Activated gamma-delta T cell treated with Interleukin-2 at 50 U/mL for 16 hours (primary cell): ENCODE measurements around the gene PNMA6E.
"Not testable (repeated sequence)": the region's sequence is repeated elsewhere in the genome, so short reads cannot be mapped to it uniquely, and the experiment has no call there.

Experiments used
- DNase-seq: peaks from one replicate; pipeline ENCODE4 v3.0.0-alpha.2; 2020

The PNMA6E gene

DNA sequence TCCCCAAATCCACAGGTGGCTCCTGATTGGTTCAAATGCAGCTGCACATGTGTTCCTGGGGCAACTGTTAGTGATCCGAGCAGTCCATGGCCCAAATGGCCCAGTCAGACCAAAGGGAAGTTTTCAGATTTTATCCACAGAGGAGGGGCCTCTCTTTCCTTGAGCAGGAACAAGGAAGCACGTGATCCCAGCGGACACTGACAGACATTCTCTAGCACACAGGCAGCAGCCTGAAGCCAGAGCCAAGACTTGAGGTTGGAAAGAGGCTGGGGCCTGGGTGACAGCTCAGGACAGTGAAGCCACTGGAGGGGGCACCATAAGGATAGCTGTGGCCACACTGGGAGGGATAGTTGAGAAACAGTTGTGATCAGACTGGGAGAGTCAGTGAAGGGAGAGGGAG is 6.6 kb upstream of the PNMA6E start:
- no peak for DNase-seq

DNA sequence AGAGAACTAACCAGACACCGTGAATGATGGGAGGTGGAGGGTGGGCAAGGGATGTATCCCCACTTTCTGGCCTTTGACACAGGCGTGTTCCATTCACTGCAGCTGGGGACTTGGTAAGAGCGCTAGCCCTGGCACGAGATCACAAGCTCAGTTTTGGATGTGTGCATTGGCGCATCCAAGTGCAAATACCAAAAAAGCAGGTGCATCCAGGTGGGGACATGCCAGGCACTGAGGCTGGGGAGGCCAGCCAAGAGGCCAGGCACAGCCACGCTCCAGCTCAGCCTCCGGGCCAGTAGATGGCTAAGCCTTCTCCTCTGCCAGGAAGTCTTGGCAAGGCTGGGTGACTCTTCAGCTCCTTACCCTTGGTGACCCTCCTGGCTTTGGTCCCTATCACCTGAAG is 5.8 kb upstream of the PNMA6E start:
- DNase-seq: no peak

DNA sequence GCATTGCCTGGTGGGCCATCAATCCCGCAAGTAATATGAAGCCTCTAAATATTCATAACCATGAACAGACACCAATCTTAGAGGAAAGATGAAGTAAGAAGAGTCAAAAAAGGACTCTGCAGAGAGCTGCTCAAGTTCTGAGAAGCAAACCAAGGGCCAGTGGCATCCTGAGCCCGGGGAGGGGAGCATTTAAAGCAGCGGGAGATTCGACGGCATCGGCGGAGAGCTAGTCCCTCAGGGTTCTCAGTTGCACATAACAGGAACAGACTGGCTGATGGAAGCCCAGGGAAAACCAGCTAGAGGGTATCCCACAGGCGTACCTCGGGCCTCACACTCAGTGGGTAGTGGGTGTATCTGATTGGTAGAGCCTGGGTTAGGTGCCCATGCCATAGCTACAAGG is 4.9 kb upstream of the PNMA6E start:
- DNase-seq: no peak

DNA sequence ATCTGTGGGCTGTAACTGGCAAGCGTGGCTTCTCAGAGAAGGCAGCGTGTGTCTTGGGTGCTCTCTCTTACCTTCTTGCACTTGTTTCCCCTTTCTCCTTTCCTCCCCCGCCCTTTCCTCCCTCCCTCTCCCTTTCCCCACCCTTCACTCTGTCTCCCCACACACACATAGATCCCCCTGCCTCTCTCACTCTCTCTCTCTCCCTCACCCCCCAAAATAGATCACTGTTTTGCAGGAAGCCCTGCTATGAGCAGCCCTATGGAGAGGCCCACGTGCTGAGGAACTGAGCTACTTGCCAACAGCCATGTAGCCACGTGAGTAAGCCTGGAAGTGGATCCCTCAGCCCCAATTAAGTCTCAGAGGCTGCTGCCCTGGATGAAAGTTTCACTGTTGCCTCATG is 4.3 kb upstream of the PNMA6E start:
- DNase-seq: no peak

DNA sequence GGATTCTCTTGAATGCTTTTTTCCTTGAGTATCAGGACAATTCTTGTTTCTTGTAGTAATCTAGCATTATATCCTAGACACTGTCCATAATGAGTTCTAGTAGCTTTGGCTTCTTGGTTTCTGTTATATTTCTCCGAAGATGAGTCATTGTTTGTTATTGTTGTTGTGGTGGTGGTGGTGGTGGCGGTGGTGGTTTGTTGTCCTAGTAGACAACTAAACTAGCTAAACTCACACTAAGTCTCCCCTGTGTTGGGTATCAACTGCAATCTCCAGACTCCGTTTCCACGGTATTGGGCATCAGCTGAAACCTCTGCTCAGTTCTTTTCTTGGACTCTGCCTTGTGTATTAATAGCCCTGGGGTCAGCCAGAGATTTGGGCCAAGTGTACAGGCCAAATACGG is 3.2 kb upstream of the PNMA6E start:
- DNase-seq: not testable (repeated sequence)

DNA sequence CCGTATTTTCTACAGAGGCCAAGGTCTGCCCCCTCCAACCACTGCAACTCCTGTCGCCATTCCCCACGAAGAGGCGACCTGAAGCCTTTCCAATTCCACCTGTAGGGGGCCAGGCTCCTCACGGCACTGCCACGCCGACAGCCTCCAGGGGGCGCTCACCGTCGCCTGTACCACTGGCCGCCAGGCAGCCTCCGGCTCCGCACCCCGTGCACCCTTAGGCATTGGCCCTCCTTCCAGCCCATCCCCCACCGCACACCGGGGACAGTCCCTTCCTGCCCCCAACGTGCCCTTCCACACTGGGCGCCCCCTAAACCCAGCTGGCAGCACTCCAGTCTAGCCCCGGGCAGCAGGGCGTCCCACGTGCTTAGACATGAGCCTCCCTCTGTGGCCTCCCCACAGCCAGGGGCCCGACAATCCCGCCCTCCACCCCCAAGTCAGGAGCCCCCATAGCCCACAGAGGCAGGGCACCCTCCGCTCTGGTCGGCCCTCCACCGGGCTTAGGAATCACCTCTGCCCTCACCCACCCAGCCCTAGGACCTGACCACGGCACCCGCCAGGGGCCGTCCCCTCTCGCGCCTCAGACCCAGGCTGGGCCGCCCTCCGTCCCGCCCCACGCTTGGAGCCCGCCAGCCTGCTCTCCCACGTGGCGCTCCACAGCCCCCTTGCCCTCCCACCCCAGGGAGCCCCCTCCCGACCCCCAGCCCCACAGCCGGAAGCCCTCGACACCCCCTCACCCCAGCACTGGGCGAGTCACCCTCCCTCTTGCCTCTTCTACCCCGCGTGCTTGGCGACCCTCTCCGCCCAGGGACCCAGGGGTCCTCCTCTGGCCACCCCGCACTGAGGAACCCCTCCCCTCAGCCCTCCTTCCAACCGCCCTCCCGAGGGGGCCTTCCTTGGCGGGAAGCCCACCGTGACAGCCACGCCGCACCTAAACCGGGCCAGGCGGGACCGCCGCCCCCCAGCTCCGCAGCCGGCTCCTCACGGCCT is 711 bp downstream of the PNMA6E start:
- peak; percentile 38 for DNase-seq

DNA sequence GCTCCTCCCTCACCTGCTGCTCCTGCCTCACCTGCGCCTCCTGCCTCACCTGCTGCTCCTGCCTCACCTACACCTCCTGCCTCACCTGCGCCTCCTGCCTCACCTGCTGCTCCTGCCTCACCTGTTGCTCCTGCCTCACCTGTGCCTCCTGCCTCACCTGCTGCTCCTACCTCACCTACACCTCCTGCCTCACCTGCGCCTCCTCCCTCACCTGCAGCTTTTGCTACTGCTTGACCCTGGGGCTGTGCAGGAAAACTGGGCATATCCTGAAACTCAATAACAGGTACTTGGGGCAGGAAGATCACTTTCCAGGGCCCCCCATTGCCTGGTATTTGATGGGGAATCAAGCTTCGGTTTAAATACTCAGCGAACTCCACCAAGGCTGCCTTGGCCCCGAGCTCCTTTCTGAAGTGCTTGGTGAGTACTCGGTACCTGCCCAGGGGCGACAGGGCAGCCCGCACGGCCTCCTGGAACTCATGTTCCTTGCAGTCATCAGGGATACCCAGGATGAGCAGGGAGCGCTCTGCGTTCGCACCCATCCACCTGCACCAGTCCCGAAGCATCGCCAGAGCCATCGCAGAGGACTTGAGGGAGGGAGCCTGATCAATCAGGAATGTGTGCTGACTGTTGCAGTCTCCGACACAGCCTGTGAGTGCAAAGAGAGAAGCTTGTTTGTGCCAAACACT is 2.7 kb downstream of the PNMA6E start:
- DNase-seq: no peak

DNA sequence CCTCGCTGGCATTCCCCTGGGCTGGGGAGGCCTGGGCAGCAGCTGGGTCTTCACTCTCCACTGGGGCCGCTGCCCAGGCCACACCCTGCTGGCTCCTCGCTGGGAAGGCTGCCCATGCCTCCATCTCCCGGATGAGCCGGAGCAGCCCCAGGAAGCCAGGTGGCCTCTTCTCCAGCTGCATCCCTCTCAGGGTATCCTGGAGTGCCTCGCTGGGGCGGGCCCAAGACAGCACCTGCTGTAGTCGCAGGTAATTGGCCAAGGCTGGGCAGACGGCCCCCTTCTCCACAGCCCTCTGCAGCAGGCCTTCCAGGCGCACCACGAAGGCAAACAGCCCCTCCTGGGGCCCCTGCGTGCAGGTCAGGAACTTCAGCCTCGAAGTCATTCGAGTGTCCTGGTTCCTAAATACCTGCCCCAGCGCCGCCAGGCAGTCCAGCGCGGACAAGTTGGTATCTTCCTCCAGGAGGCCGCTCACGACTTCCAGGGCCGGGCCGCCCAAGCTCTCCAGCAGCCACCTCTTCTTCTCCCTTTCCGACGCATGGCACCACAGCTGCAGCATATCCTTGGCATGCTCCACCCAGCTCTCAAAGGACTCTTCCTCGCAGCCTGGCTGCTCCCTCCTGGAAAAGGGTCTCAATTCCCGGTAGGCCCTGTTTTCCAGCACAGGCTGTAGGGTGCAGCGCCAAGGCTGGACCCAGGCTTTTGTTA is 3.7 kb downstream of the PNMA6E start:
- no peak for DNase-seq

DNA sequence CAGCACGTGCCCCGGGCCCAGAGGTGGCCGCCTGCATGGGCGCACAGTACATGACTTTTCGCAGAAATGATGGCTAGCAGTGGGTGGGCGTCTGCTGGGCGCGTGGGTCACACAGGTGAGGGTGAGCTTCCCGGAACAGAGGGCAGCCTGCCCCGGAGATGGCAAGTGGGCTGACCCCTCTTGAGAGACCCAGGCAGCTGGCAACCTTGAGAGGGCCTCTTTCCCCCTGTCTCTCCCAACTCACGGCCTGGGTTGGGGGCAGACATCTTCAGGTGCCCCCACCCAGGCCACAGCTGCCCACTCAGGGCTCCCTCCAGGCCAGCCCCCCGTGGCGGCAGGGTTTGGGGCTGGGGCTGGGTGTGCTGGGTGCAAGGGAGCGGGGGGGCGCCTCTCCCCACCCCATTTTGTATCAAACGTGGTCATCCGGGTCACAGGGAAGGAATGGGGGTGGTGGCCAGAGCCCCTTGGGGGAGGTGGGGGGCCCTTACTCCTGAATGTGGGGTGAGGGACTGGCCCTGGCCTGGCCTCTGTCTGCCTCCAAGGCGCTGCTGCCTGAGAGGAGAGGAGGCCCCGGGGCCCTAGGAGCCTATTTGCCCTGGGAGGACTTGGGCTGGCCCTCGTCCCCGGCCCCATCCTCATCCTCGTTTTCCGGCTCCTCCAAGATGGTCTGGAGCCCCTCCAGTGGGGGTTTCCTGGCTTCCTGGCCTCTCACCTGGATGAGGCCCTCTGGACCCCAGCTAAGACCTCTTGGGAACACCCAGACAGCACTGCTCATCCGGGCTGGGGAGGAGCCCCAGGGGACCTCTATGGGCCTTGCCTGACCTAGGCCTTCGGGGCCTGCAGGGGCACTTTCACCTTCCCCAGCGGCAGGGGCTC is 4.6 kb downstream of the PNMA6E start:
- no peak for DNase-seq

DNA sequence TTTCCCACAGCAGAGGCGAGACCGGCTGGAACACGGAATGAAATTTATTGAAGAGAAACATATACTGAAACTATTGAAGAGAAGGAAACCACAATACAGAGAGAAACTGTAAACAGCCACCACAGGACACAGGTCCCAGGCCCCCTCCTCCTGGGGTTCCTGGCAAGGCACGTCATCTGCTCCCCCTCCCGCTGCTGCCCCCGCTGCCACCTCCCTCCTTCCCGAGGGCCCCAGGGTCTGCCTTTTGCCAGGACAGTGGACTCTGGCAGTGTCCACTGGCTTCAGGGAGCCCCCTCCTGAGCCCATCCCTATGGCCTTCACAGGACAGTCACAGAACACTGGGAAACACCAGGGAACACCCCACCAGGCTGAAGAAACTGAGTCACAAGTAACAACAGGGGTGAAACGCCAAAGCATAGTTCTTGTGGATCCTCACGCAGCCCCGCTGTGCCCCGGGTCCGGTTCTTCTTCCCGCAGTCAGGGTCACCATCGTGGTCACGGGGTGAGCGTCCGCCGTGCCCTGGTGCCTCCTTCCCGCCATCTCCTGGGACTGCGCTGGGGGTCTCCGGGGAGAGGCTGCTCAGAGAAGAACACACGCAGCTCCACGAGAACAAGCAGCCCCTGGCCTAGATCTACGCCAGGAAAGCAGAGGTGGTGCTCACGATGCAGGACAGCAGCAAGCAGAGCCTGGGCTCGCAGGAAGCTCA is 5.4 kb downstream of the PNMA6E start:
- DNase-seq: no peak

DNA sequence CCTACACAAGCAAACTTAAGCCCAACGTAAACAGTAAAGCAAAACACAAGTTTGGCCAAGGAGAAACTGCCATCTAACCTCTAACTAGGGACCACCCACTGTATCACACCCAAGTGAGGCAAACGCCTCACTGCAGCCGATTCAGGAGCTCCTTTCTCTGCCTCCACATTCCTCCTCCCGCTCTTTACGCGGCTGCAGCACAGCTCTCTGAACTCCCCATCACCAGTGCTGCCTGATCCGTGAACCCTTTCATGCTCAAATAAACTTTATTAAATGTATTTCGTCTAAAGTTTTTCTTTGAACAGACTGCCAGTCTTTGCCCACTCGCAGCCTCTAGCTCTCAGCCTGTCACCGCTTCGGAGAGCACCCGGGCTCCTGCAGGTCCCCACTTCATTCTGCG is 6.5 kb downstream of the PNMA6E start:
- no peak for DNase-seq

DNA sequence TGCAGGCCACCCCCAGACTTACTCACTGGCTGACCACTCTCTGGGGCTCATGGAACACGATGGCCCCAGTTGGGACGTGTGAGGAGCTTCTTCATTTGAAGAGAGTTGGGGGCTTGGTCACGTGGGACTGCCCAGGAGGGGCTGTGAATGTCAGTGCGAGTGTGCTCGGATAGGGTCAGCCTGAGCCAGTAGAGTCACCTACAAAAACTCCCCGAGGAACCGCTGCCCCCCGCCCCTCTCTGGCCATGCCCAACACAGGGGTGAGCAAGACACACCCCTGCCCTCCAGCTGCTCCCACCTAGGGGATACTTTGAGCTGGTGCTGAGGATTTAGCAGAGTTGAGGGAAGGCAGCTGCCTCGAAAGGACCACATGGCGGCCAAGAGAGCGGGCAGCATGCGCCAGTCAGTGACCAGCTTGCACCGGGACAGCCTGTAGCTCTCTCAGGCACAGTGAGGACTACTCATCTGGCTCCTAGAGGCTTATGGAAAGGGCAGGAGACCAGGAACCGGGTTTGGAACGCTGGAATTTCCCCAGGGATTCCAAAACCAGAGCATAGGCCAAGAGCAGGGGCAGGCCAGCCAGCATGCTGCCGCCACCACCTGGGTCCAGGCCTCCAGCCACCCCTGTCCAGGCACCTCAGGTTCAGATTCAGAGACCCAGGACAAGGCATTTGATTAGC is 8.4 kb downstream of the PNMA6E start:
- no peak for DNase-seq

DNA sequence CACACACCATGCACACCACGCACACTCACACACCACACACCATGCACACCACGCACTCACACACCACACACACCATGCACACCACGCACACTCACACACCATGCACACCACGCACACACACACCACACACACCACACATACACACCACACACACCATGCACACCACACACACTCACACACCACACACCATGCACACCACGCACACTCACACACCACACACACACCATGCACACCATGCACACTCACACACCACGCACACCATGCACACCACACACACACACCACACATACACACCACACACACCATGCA is 11.7 kb downstream of the PNMA6E start:
- DNase-seq: not testable (repeated sequence)

DNA sequence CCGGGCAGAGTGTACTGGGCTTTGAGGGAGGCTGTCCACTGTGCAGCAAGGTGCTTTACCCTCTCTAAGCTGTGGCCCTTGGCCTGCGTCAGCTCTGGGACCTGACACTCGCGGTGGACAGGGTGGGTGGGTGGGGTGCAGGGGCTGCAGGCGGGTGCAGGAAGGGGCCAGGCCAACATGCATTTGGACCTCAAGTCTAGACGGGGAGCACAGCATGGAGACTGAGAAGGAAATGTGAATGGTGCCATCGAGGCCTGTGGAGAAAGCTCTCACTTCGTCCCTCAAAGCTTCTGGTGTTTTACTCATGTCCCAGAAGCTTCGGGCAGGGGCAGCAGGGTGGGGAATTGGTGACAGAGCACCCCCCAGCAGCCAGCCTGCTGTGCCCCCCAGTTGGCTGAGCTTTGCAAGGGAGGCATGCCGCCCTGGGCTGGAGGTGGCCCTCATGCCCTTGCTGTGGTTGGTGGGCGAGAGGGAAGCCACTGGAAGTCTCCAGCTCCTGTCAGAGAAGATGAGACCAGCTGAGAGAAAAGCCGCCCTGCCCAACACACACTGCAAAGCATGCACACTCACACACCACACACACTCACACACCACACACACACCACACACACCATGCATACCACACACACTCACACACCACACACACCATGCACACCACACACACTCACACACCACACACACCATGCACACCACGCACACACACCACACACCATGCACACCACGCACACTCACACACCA is 12.3 kb downstream of the PNMA6E start:
- no peak for DNase-seq

DNA sequence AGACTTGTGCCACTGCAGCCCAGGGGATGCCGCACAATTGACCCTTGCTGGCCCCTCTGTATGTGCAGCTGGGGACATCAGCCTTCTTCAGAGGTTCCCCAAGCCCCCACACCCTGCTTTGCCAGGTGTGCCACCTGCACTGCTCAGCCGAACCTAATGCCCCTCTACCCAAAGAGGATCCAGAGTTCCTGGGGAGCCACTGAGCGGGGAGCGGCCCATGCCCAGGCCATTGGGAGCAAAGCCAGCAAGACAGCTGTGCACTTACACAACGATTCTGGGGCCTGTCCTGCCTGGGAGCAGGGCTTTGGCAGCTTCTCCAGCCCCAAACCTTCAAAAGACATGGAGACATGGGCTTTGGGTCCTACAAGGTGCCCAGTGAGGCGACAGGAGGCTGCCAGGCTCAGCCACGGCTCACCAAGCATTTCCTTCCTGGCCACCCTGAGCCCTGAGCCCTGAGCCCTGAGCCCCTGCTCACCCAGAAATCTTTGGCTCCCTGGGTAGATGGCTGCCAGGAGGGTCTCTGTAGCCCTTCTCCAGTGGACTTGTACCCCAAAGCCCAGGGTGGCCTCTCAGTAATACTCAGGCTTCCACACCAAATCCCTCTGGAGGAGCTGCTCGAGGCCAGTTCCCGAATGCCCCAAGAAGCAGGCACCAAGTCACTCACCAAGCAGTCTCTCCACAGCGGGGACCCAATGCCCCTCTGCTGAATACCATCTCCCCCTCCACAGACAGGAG is 13.0 kb downstream of the PNMA6E start:
- DNase-seq: no peak

DNA sequence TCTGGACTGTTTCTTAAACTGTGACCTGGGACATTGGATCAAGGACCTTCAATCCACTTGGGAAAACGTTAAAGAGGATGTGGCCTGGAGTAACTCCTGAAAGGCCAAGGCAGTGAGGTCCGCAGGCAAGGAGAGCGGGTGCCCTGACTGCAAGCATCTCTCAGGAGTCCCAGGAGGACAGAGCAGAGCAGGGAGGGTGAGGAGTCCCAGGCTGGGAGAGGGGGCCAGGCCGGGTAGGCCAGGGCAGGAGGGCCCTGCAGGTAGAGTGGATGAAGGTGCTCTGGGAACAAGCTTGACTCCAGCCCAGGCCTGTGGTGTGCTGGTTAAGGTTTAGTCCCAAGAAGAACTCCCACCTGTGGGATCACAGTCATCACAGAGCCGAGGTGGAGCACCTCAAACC is 13.8 kb downstream of the PNMA6E start:
- DNase-seq: no peak

DNA sequence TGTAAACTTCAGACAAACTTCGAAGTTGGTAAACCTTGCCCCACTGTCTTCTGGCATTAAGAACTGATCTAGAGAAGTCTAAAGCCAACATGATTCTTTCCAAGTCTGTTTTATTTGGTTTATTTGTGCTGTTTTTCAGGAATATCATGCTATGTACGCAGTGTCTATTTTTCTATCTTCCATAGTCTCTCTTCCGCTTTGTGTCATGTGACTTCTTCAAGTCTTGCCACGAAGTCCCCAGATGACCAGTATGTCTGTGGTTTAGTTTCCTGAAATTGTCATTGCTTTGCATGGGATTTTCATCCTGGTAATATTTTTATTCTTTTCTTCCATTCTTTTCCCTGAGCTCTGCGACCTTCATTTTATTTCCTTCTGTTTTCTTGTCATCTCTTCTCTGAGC is 15.1 kb downstream of the PNMA6E start:
- no peak for DNase-seq

DNA sequence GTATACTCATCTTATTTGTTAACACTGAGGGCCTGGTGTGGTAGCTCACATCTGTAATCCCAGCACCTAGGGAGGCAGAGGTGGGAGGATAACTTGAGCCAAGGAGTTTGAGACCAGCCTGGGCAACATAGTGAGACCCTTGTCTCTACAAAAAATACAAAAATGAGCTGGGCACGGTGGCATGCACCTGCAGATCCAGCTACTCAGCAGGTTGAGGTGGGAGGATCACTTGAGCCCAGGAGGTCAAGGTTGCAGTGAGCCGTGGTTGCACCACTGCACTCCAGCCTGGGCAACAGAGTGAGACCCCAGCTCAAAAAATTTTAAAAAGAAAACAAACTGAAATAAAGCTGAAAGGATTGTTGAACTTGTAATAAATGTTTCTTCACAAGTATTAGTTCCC is 16.2 kb downstream of the PNMA6E start:
- DNase-seq: not testable (repeated sequence)

DNA sequence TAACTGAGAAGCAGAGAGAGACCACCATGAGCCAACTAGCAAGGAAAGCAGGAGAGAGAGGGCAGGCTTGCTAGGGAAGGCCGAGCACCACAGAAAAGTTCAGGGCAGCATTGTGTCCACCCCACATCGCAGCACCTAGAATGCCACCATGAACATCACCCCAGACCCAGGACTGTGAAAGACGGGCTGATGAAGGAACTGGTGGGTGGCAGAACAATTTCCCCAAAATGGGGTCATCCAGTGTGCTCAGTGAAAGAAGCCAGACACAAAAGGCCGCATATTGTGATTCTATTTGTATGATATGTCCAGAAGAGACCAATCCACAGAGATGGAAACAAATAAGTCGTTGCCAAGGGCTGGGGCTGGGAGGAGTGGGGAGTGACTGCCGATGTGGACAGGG is 16.8 kb downstream of the PNMA6E start:
- DNase-seq: no peak
